ENCODE data around the gene RABAC1. TPM values are rescaled to one million over a fixed set of nuclear protein-coding genes. Genes with fewer than 3 reads are reported as not detected.
"Not testable (repeated sequence)": the region's sequence is repeated elsewhere in the genome, so short reads cannot be mapped to it uniquely, and the experiment has no call there.

Gene RABAC1
- total RNA-seq, 1 experiment from 2014 or later, result 198 TPM

DNA sequence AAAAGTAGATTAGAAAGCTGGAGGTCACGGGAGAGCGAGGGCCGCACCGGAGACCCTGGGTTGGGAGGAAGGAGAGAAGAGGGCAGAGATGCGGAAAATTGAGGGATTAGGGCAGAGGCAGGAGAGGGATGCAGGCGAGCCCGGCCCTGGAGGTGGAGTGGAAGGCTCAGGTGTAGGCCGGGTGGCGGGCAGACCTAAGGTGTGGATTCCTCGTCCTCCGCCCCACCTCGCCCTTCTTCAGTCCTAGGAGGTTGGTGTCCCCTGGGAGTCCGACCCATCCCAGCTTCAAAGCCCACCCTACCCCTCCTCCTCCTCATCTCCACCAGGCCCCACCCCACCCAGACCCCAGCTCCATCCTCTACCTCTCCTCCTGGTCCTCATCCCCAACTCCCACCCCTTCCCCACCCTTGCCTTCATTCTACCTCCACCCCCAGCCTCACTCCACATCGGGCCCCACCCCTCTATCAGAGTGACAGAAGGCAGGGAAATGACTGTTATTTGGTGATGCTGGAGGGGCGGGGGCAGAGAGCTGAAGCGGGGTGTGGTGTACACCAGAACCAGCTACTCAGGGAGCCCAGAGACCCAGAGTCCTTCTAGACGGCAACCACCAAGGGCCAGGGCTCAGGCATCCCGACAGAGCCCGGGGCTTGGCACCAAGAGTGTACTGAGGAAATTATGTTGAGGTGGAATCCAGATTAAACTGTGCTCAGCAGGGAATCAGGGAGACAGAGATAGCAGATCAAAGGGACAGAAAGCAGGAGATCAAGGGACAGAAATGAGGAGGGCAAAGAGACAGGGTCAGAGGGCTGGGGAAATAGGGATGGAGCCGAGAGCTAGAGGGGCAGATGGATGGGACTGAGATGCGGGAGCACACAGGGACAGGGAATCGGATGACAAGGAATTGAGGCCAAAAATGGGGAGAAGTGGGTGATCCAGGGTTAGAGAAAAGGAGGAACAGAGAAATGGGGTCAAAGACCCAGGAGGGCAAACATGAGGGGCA is 37.2 kb downstream of the RABAC1 start:
- DNase-seq (ENCODE audit: low spot score), result no peak
- in situ Hi-C loops (cut with HindIII; ENCODE audit: low sequenced_read_pairs), result no loop called here

- in situ Hi-C loops (cut with HindIII; ENCODE audit: low sequenced_read_pairs), result no loop called here
- no peak for DNase-seq (ENCODE audit: low spot score)
Measured at GRCh38 chr19:41920882-41921576, 38.1 kb downstream of the RABAC1 start.

DNA sequence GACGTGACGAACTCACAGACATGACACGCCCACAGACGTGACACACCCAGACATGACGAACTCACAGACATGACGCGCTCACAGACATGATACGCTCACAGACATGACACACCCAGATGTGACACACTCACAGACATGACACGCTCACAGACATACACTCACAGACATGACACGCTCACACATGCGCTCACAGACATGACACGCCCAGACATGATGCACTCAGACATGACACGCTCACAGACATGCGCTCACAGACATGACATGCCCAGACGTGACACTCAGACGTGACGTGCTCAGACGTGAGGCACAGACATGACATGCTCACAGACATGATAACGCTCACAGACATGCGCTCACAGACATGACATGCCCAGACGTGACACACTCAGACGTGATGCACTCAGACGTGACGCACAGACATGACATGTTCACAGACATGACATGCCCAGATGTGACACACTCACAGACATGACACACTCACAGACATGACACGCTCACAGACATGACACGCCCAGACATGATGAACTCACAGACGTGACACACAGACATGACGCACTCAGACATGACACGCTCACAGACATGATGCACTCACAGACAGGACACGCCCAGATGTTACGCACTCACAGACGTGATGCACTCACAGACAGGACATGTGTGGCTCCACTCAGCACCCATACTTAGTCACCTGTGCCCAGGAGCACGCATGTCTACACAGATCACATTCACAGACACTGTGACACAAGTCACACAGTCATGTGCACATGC is 39.0 kb downstream of the RABAC1 start:
- in situ Hi-C loops (cut with HindIII; ENCODE audit: low sequenced_read_pairs), result no loop called here

GRCh38 chr19:41918653-41919244 is 40.4 kb downstream of the RABAC1 start:
- in situ Hi-C loops (cut with HindIII; ENCODE audit: low sequenced_read_pairs), result no loop called here
- DNase-seq (ENCODE audit: low spot score), result no peak

More for the DNA sequence above, 39.0 kb downstream of the RABAC1 start:
- no peak for DNase-seq (ENCODE audit: low spot score)

DNA sequence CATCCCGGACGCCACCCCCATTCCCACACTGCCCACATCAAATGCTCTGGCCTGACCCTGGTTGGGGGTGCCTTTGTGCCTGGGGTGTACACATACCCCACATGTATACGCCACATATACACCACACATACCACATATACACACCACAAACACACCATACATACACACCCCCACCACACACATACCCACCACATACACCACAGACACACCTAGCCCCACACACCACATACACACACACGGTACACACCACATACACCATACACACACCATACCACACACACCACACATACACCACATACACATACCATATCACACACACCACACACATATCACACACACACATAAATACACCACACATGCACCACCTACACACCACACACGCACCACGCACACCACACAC is 41.0 kb downstream of the RABAC1 start:
- in situ Hi-C loops (cut with HindIII; ENCODE audit: low sequenced_read_pairs), result no loop called here
- DNase-seq (ENCODE audit: low spot score), result no peak

GRCh38 chr19:41917676-41918075 is 41.4 kb downstream of the RABAC1 start:
- no peak for DNase-seq (ENCODE audit: low spot score)
- in situ Hi-C loops (cut with HindIII; ENCODE audit: low sequenced_read_pairs), result no loop called here

DNA sequence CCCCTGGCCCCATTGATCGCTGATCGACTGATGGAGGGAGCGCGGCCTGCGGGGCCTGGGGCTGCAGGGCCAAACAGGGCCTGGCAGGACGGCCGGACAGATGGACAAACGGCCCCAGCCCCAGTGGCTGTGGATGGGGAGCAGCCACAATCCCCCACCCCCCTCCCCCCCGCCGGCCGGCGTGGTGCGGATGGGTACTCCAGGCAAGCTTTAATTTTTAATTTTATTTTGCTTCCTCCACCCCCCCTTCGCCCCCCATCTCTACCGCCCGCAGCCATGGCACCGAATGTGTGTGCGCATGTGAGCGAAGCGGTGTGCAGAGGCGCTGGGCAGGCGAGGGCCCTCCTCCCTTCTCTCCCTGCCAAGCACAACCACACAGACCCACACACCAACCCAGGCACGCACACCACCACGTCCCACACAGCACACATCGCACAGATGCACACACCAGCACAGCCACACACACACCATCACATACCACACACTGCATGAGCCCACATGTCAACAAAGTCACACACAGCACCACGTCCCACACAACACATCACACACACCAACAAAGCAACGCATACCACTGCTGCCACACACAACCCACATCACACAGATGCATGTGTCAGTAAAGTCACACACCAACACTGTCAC is 43.2 kb downstream of the RABAC1 start:
- no peak for DNase-seq (ENCODE audit: low spot score)
- in situ Hi-C loops (cut with HindIII; ENCODE audit: low sequenced_read_pairs), result no loop called here

- DNase-seq (ENCODE audit: low spot score), result no peak
- in situ Hi-C loops (cut with HindIII; ENCODE audit: low sequenced_read_pairs), result no loop called here
Measured at GRCh38 chr19:41915021-41915775, 43.9 kb downstream of the RABAC1 start.

DNA sequence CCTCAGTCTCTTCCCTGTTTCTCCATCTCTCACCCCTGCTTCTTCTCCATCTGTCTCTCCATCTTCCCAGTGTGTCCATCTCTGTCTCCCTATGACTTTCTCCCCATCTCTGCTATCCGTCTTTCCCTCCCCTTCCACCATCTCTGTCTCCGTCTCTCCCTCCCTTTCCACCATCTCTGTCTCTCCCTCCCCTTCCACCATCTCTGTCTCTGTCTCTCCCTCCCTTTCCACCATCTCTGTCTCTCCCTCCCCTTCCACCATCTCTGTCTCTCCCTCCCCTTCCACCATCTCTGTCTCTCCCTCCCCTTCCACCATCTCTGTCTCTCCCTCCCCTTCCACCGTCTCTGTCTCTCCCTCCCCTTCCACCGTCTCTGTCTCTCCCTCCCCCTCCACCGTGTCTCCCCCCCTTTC is 44.7 kb downstream of the RABAC1 start:
- DNase-seq (ENCODE audit: low spot score); in situ Hi-C loops (cut with HindIII; ENCODE audit: low sequenced_read_pairs): not testable (repeated sequence)

GRCh38 chr19:41913538-41914423 is 45.3 kb downstream of the RABAC1 start:
- in situ Hi-C loops (cut with HindIII; ENCODE audit: low sequenced_read_pairs), result no loop called here
- DNase-seq (ENCODE audit: low spot score), result no peak

DNA sequence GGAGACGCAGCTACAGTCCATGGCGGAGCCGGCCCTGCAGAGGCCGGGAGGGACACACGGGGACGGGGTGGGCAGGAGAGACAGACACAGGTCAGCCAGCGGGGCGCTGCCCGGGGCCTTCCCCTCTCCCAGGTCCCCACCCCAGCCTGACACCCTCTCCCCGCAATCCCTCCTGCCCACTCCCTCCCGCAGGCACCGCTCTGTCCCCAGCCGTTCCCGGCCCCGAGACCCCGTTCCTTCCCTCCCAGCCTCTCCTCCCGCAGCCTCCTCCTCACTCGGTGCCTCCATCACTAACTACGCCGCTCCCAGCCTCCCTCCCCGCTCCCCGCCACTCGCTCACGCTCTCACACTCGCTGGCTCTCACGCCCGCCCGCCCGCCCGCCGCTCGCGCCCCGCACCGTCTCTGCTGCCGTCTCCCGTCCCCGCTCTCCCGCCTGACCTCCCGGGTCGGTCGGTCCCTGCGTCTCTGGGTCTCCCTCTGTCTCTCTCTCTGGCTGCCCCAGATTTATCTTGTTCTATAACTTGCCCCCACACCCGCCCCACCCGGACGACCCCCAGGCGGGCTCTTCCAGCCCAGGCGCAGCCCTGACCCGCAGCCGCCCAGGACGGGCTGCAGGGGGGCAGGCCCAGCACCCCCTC is 46.1 kb downstream of the RABAC1 start:
- no peak for DNase-seq (ENCODE audit: low spot score)
- in situ Hi-C loops (cut with HindIII; ENCODE audit: low sequenced_read_pairs), result no loop called here

GRCh38 chr19:41911889-41912731 is 47.0 kb downstream of the RABAC1 start:
- no peak for DNase-seq (ENCODE audit: low spot score)
- in situ Hi-C loops (cut with HindIII; ENCODE audit: low sequenced_read_pairs), result no loop called here

DNA sequence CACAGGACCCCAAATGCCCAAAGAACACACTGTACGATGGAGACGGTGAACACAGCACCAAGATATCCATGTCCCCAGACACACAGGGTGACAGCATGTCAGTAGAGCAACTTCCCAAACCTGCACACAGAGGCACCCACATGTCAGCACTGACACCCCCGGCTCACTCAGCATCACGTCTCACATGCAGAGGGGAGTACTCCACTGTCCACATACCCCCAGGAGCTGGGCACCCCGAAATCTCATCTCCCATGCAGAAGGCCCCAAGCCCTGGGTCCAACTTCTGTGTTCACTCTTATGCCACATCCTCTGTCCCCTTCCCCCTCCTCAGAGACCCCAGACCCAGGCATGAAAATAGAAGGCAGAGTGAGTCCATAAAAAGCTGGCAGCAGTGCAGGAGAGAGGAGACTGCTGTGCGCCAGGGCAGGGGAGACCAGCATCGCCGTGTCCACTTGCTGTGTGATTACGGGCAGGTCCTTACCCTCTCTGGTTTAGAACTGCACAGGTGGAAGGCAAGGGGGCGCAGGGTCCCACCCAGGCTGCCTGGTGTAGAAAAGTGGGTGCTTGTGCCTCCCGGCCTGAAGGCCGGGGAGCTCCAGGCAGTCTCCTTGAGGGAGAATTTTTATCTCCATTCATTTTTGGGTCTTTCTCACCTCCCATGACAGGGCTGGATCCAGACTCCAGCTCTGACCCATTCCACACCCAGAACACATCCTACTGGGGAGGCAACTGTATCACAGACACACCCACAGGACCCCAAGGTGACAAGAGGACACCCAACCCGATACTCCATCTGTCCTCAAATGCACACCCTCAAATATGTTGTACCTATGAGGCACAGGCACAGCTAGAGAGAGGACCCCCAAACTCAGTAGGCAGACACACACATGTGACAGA is 47.9 kb downstream of the RABAC1 start:
- no peak for DNase-seq (ENCODE audit: low spot score)
- in situ Hi-C loops (cut with HindIII; ENCODE audit: low sequenced_read_pairs), result no loop called here

- DNase-seq (ENCODE audit: low spot score), result no peak
- in situ Hi-C loops (cut with HindIII; ENCODE audit: low sequenced_read_pairs), result no loop called here
Measured at GRCh38 chr19:41910240-41910991, 48.7 kb downstream of the RABAC1 start.

Data from G401 (cell line).